ENCODE data around the gene CACNG1. TPM values are rescaled to one million over a fixed set of nuclear protein-coding genes. Genes with fewer than 3 reads are reported as not detected.

Gene CACNG1
- total RNA-seq, 1 experiment from 2014 or later = not detected

DNA sequence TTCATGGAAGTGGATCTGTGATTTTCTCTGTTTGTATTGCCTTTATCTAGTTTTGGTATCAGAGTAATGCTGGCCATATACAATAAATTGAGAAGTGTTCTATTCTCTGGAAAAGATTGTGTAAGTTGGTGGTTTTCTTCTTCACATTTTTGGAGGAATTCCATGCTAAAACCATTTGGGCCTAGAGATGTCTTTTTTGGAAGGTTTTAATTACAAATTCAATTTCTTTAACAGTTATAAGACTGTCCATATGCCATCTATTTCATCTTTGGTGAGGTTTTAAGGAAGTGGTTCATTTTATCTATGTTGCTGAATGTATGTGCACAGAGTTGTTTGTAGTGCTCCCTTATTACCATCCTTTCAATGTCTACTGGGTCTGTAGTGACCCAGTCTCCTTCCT, 46.0 kb downstream of the CACNG1 start:
- Histone ChIP-seq H2BK20ac (ENCODE audit: low read depth, low read length, poor library complexity, severe bottlenecking) (no peak overlapping the region), H3K9me3 (ENCODE audit: control insufficient read depth, low read depth, low read length) (no peaks in the 10 kb centered on the region), H2AK5ac (ENCODE audit: insufficient read length, low read length) (no peak overlapping the region), H3K23ac (ENCODE audit: insufficient read length, low read depth, low read length) (no peak overlapping the region), H4K5ac (ENCODE audit: insufficient read length, low read depth, low read length) (no peak overlapping the region), H3K14ac (ENCODE audit: insufficient read depth, low read length) (no peak overlapping the region), H3K23me2 (ENCODE audit: insufficient read length, low read depth, low read length, poor library complexity, severe bottlenecking) (no peaks in the 10 kb centered on the region), H3K4me2 (ENCODE audit: insufficient read depth, insufficient read length, low read length) (no peak overlapping the region), H4K91ac (ENCODE audit: insufficient read length, low read depth, low read length) (no peak overlapping the region), H2BK15ac (ENCODE audit: low read depth, low read length) (no peak overlapping the region), H3K79me1 (ENCODE audit: insufficient read depth, low read depth, low read length, poor library complexity, severe bottlenecking) (no peaks in the 10 kb centered on the region), H3K56ac (ENCODE audit: insufficient read length, low read depth, low read length) (no peak overlapping the region), H3K4me1 (ENCODE audit: insufficient read depth, low read length) (no peaks in the 10 kb centered on the region), H3K4ac (ENCODE audit: low read depth, low read length) (no peak overlapping the region), H3K18ac (ENCODE audit: insufficient read length, low read depth, low read length) (no peak overlapping the region), H4K8ac (replicated peaks; ENCODE audit: insufficient read length, low read depth, low read length) (no peak overlapping the region), H2AFZ (ENCODE audit: low read length) (no peak overlapping the region), H3K79me2 (ENCODE audit: insufficient read depth, low read length) (no peaks in the 10 kb centered on the region), H2BK12ac (ENCODE audit: insufficient read length, low read depth, low read length) (no peak overlapping the region), H4K20me1 (ENCODE audit: control insufficient read depth, insufficient read depth, insufficient read length) (no peaks in the 10 kb centered on the region), H2BK5ac (ENCODE audit: insufficient read length, low read length) (no peak overlapping the region), H3K27me3 (ENCODE audit: insufficient read depth, low read length) (no peaks in the 10 kb centered on the region), H3T11ph (ENCODE audit: low read length) (no peak overlapping the region), H3K9ac (ENCODE audit: extremely low read depth, insufficient read length, low read length) (no peak overlapping the region), H2BK120ac (ENCODE audit: low read depth, low read length, poor library complexity, severe bottlenecking) (no peak overlapping the region), H3K27ac (ENCODE audit: insufficient read length, low read depth, low read length) (no peak overlapping the region)
- H3K4me1 Mint-ChIP-seq = no peaks in the 10 kb centered on the region
- H3K4me3 Mint-ChIP-seq = no peak overlapping the region
- DNase-seq = no peak
- peaks cover 11 to 22% (median 16%) of the 10 kb centered on the region in 3 experiments for H3K36me3 Mint-ChIP-seq (ENCODE audit: insufficient read depth in 1 of 3, low read depth in 3 of 3)
- no peak overlapping the region for H3K27ac Mint-ChIP-seq
- no peaks in the 10 kb centered on the region for H3K27me3 Mint-ChIP-seq (ENCODE audit: low read depth)
- TF ChIP-seq, protein P1, sequence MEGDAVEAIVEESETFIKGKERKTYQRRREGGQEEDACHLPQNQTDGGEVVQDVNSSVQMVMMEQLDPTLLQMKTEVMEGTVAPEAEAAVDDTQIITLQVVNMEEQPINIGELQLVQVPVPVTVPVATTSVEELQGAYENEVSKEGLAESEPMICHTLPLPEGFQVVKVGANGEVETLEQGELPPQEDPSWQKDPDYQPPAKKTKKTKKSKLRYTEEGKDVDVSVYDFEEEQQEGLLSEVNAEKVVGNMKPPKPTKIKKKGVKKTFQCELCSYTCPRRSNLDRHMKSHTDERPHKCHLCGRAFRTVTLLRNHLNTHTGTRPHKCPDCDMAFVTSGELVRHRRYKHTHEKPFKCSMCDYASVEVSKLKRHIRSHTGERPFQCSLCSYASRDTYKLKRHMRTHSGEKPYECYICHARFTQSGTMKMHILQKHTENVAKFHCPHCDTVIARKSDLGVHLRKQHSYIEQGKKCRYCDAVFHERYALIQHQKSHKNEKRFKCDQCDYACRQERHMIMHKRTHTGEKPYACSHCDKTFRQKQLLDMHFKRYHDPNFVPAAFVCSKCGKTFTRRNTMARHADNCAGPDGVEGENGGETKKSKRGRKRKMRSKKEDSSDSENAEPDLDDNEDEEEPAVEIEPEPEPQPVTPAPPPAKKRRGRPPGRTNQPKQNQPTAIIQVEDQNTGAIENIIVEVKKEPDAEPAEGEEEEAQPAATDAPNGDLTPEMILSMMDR (conservative IDR thresholded peaks at IDR 0.05) = no peak
- peaks cover 3 to 7% of the 10 kb centered on the region in 2 experiments; a peak in 1 of 5 replicates for H3K9me3 Mint-ChIP-seq

Data from H9 (cell line).